HG02678 (cell line): Measurements from ENCODE around the gene FAH.

Experiments
- ATAC-seq: cut with Tn5 transposase; IDR thresholded peaks from one replicate; pipeline ENCODE4 v1.9.1; 2021; ENCODE audit warnings: mild to moderate bottlenecking, moderate library complexity; ENCODE audit not compliant: unreplicated experiment

Gene FAH

DNA sequence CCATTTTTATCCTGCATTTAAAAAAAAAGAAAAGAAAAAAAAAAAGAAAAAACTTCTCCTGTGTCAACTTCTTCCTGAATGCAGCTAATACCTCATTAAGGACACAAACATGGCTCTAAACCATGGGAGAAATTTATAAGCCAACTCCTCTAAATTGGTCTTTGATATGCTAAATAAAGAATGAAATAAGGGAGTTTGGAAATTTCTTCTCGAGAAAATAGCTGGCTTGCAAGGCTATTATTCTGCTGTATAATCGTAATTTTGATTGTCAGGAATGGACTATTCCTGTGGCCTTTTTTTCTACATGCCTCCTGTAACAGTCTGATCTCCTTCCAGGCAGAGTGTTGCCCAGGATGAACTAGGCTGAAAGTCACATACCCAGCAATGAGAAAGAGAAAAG, 78.6 kb downstream of the FAH start:
- no peak for ATAC-seq

DNA sequence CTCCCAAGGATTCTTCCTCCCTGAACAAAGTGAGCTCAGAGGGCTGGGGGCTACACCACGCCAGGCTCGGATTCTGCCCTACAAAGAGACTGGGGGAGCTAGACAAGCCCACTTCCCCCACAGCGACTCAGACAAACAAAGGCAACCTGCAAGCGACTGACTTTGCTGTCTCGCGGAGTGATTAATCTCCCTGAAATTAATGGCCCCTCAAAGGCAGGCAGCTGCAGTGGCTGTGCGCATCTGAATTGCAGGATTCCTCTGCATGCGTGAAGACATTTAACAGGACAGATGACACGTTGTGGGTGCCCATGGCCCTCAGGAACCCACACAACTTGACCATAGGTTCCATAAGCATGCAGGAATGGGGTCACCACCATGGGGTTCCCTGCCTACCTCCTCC, 80.8 kb downstream of the FAH start:
- no peak for ATAC-seq

DNA sequence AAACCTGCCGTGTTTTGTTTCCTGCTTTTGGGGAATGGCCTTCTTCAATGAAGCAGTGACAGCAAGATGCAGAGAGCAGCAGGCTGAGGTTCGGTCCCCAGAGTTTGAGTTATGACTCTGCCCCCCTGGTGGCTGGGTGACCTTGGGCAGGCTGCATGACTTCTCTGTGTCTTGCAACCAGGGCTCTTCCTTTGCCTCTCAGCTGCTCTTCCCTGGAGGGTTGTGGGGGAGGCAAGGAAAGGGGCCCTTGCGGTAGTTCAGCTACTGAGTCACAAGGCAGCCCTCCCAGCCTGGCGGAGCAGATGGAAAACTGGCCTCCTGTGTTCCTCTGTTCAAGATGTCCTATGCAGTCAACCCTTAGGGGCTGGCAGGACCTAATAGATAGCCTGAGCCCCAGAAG, 82.1 kb downstream of the FAH start:
- ATAC-seq = no peak
